Panc1 (cell line): ENCODE data around the gene TBC1D25. TPM values are rescaled to one million over a fixed set of nuclear protein-coding genes. Genes with fewer than 3 reads are reported as not detected.

ENCODE experiments used
- ATAC-seq: fragments of 200-7000 bp; cut with Tn5 transposase; 2 replicates; pipeline ENCODE4 v1.9.1; 2020; ENCODE audit warnings: mild to moderate bottlenecking, moderate library complexity
- BruUV-seq: library from RNA; stranded (reverse); fragments of 400-500 nt; replicated peaks from 2 replicates; lab custom pipeline; 2021; lab: Mats Ljungman, UMichigan
- CTCF ChIA-PET: fragments of 300-600 bp; sonication (Branson Sonifier 250); formaldehyde crosslinking; loops from one replicate; lab custom pipeline; 2022; ENCODE audit warnings: antibody characterized with exemption; lab: Charles Lee
- POLR2A ChIA-PET: fragments of 300-600 bp; sonication (Branson Sonifier 250); formaldehyde crosslinking; loops from one replicate; lab custom pipeline; 2022; ENCODE audit warnings: antibody characterized with exemption; lab: Charles Lee
- DNase-seq: peaks from one replicate; pipeline ENCODE4 v3.0.0-alpha.2; 2010; ENCODE audit warnings: low read depth, low spot score
- H3K27ac ChIP-seq: 2 replicates; pipeline ENCODE4 v1.5.1; 2011; ENCODE audit warnings: mild to moderate bottlenecking, low read length, inconsistent platforms
- H3K27me3 ChIP-seq: fragments of 200-500 bp; sonication (Bioruptor generic); 2 replicates; pipeline ENCODE4 v1.6.0; 2014; ENCODE audit warnings: low read length, inconsistent platforms; ENCODE audit not compliant: control insufficient read depth, insufficient read depth
- H3K36me3 ChIP-seq: fragments of 200-500 bp; sonication (Bioruptor generic); 2 replicates; pipeline ENCODE4 v1.5.1; 2014; ENCODE audit warnings: inconsistent platforms, mild to moderate bottlenecking, low read length, moderate library complexity; ENCODE audit not compliant: control insufficient read depth, insufficient read depth
- H3K4me1 ChIP-seq: 2 replicates; pipeline ENCODE4 v1.5.1; 2011; ENCODE audit warnings: inconsistent platforms, mild to moderate bottlenecking, low read length, moderate library complexity; ENCODE audit not compliant: control insufficient read depth, insufficient read depth
- H3K4me3 ChIP-seq, 2 experiments: 2 replicates each; pipeline ENCODE4 v1.5.1; 2011 to 2012; ENCODE audit warnings: low read depth in 2 of 2, low read length in 2 of 2, mild to moderate bottlenecking in 2 of 2, inconsistent platforms in 1 of 2, moderate library complexity in 1 of 2
- H3K9me3 ChIP-seq: fragments of 200-500 bp; sonication (Bioruptor generic); 2 replicates; pipeline ENCODE4 v1.5.1; 2014; ENCODE audit warnings: low read depth, mild to moderate bottlenecking, inconsistent platforms, low read length, moderate library complexity; ENCODE audit not compliant: control insufficient read depth, insufficient read depth
- POLR2AphosphoS5 ChIP-seq: IDR thresholded peaks from 2 replicates; pipeline ENCODE4 v1.6.1; 2012; ENCODE audit warnings: mild to moderate bottlenecking, low read depth, low read length, moderate library complexity
- SIN3A ChIP-seq: IDR thresholded peaks from 2 replicates; pipeline ENCODE4 v1.6.1; 2012; ENCODE audit warnings: low read depth, mild to moderate bottlenecking, low read length, moderate library complexity, borderline replicate concordance; ENCODE audit not compliant: insufficient read depth
- TCF7L2 ChIP-seq: IDR thresholded peaks from 2 replicates; pipeline ENCODE4 v1.6.1; 2011; ENCODE audit warnings: mild to moderate bottlenecking, low read depth, low read length, inconsistent platforms
- in situ Hi-C: cut with HindIII; loops from 2 replicates; pipeline ENCODE4 v1.10.0; 2016; ENCODE audit warnings: low sequenced_read_pairs, low pct_unique_long_range_greater_than_20kb
- intact Hi-C: fragments of 100-400 bp; cut with micrococcal nuclease; formaldehyde crosslinking; loops from one replicate; pipeline ENCODE4 v1.10.0; 2022; ENCODE audit not compliant: unreplicated experiment
- total RNA-seq: library from RNA; stranded (reverse); gene quantifications from one replicate; pipeline ENCODE4 v1.2.1, GENCODE V29; 2021; ENCODE audit not compliant: unreplicated experiment
- TF ChIP-seq, protein P1 (sequence below): fragments of 450-650 bp; IDR thresholded peaks from 2 replicates; pipeline ENCODE4 v1.5.1; 2017; ENCODE audit warnings: mild to moderate bottlenecking
- TF ChIP-seq, protein P2 (sequence below), 2 experiments: IDR thresholded peaks; 2 replicates each; pipeline ENCODE4 v1.6.1; 2011 to 2012; ENCODE audit warnings: low read depth in 2 of 2, control low read depth in 1 of 2, low read length in 1 of 2, mild to moderate bottlenecking in 1 of 2, moderate library complexity in 1 of 2; ENCODE audit not compliant: insufficient read depth in 1 of 2

The TBC1D25 gene
- total RNA-seq, 1 experiment from 2014 or later, result 29.4 TPM

DNA sequence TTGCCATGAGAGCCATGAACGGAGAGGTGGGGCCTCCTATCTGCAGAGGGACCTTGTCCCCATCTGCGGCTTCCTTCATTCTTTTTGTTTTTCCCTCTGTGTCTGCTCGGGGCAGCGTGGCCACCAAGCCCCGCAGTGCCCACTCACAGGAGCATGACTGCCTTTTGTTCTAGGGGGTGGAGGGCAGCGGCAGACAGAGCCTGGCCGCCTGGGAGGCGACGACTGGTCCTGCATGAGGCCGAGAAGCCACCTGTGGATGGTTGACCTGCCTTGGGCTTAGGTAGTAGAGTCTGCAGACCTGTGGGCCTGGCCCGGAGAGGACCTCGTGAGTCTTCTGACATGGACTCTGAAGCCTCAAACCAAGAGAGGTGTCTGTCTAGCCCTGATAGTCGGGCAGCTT lies 36.1 kb downstream of the TBC1D25 start:
- H3K9me3 ChIP-seq, result no peaks in the 10 kb centered on the region
- H3K4me3 ChIP-seq, result peak overlapping the region; percentile 81 to 99
- H3K36me3 ChIP-seq, result peaks cover 26% of the 10 kb centered on the region
- peak overlapping the region; percentile 99 for H3K27ac ChIP-seq
- no TSS peak for BruUV-seq
- in situ Hi-C loops (no loop called here), intact Hi-C loops (no loop called here)
- H3K27me3 ChIP-seq, result no peaks in the 10 kb centered on the region
- peaks cover 11% of the 10 kb centered on the region for H3K4me1 ChIP-seq
- DNase-seq (no peak), ATAC-seq (no peak)
- CTCF ChIA-PET, result no interaction called here
- POLR2A ChIA-PET, result no interaction called here
- TF ChIP-seq POLR2AphosphoS5 (no peak), TCF7L2 (no peak), SIN3A (no peak)
- TF ChIP-seq, protein P1, sequence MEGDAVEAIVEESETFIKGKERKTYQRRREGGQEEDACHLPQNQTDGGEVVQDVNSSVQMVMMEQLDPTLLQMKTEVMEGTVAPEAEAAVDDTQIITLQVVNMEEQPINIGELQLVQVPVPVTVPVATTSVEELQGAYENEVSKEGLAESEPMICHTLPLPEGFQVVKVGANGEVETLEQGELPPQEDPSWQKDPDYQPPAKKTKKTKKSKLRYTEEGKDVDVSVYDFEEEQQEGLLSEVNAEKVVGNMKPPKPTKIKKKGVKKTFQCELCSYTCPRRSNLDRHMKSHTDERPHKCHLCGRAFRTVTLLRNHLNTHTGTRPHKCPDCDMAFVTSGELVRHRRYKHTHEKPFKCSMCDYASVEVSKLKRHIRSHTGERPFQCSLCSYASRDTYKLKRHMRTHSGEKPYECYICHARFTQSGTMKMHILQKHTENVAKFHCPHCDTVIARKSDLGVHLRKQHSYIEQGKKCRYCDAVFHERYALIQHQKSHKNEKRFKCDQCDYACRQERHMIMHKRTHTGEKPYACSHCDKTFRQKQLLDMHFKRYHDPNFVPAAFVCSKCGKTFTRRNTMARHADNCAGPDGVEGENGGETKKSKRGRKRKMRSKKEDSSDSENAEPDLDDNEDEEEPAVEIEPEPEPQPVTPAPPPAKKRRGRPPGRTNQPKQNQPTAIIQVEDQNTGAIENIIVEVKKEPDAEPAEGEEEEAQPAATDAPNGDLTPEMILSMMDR, result no peak
- TF ChIP-seq, protein P2, sequence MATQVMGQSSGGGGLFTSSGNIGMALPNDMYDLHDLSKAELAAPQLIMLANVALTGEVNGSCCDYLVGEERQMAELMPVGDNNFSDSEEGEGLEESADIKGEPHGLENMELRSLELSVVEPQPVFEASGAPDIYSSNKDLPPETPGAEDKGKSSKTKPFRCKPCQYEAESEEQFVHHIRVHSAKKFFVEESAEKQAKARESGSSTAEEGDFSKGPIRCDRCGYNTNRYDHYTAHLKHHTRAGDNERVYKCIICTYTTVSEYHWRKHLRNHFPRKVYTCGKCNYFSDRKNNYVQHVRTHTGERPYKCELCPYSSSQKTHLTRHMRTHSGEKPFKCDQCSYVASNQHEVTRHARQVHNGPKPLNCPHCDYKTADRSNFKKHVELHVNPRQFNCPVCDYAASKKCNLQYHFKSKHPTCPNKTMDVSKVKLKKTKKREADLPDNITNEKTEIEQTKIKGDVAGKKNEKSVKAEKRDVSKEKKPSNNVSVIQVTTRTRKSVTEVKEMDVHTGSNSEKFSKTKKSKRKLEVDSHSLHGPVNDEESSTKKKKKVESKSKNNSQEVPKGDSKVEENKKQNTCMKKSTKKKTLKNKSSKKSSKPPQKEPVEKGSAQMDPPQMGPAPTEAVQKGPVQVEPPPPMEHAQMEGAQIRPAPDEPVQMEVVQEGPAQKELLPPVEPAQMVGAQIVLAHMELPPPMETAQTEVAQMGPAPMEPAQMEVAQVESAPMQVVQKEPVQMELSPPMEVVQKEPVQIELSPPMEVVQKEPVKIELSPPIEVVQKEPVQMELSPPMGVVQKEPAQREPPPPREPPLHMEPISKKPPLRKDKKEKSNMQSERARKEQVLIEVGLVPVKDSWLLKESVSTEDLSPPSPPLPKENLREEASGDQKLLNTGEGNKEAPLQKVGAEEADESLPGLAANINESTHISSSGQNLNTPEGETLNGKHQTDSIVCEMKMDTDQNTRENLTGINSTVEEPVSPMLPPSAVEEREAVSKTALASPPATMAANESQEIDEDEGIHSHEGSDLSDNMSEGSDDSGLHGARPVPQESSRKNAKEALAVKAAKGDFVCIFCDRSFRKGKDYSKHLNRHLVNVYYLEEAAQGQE (IDR thresholded peaks at IDR 0.05; ENCODE audit: insufficient read depth in 1 of 2, low read depth in 2 of 2, low read length in 1 of 2), result no peak

DNA sequence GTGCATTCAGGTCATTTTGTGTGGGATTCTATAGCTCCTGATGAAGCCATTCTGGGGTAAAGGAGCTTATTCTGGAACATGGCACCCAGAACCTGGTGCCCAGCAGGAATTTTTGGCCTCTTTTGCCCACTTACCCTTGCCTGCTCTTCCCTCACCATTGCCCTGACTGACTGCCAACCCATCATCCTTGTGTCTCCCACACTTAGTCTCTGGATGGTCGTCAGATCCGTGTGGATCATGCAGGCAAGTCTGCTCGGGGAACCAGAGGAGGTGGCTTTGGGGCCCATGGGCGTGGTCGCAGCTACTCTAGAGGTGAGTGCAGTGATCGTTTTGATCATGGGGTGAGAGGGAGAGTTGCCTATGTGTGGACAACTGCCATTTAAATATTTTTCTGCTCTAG lies 36.6 kb downstream of the TBC1D25 start:
- BruUV-seq, result no TSS peak
- ATAC-seq (no peak), DNase-seq (no peak)
- peak overlapping the region; percentile 81 to 99 for H3K4me3 ChIP-seq
- H3K27ac ChIP-seq, result peak overlapping the region; percentile 99
- intact Hi-C loops (no loop called here), in situ Hi-C loops (no loop called here)
- H3K4me1 ChIP-seq, result peaks cover 11% of the 10 kb centered on the region
- H3K27me3 ChIP-seq, result no peaks in the 10 kb centered on the region
- H3K36me3 ChIP-seq, result peaks cover 26% of the 10 kb centered on the region
- TF ChIP-seq TCF7L2 (no peak), POLR2AphosphoS5 (0 out of 2 replicates have a peak, but pooled peaks have one; percentile 21)
- TF ChIP-seq, protein P1, result no peak
- no peaks in the 10 kb centered on the region for H3K9me3 ChIP-seq
- POLR2A ChIA-PET, result no interaction called here
- CTCF ChIA-PET, result no interaction called here
